MM.1S (cell line): ENCODE data around the gene DNAL4.

ENCODE experiments used
- CTCF ChIP-seq: fragments of 300-600 bp; sonication (generic); IDR thresholded peaks from 2 replicates; pipeline ENCODE4 v1.5.1; 2016; ENCODE audit warnings: antibody characterized with exemption, low read length, mixed read lengths
- EZH2 ChIP-seq: fragments of 300-600 bp; sonication (generic); optimal IDR thresholded peaks from 2 replicates; pipeline ENCODE3; 2017; ENCODE audit warnings: low read depth, mild to moderate bottlenecking, antibody characterized with exemption, low read length, mixed read lengths

GRCh38 chr22:38833061-38833460 is 39.1 kb upstream of the DNAL4 start:
- no peak for TF ChIP-seq EZH2
- no peak for TF ChIP-seq CTCF
